ENCODE data around the gene CPNE1. TPM values are rescaled to one million over a fixed set of nuclear protein-coding genes. Genes with fewer than 3 reads are reported as not detected.

Gene CPNE1
- total RNA-seq, 1 experiment from 2014 or later, result 333 TPM

- ATAC-seq (no peak), DNase-seq (ENCODE audit: low read depth, low spot score) (no peak)
- intact Hi-C loops (cut with micrococcal nuclease), result no loop called here
- Histone ChIP-seq H3K9me3 (ENCODE audit: control insufficient read depth in 1 of 2, insufficient read depth in 1 of 2, low read depth in 1 of 2, low read length in 2 of 2) (no peaks in the 10 kb centered on the region), H3K9ac (ENCODE audit: low read length) (no peak overlapping the region), H4K20me1 (ENCODE audit: insufficient read depth) (peaks cover 73% of the 10 kb centered on the region), H3K9me2 (ENCODE audit: insufficient read depth) (no peaks in the 10 kb centered on the region), H3K4me2 (ENCODE audit: low read length) (no peak overlapping the region), H3K27ac (ENCODE audit: low read depth, low read length) (no peak overlapping the region), H3K4me1 (ENCODE audit: control insufficient read depth in 1 of 2, insufficient read depth in 2 of 2, low read length in 2 of 2) (no peaks in the 10 kb centered on the region), H3K36me3 (ENCODE audit: control insufficient read depth in 1 of 2, insufficient read depth in 2 of 2, low read length in 2 of 2) (peaks cover 81 to 91% of the 10 kb centered on the region in 2 experiments), H2AFZ (ENCODE audit: low read depth, low read length, poor library complexity, severe bottlenecking) (no peak overlapping the region), H3K27me3 (ENCODE audit: insufficient read depth, low read length) (no peaks in the 10 kb centered on the region), H3K79me2 (ENCODE audit: insufficient read depth, low read length) (peaks cover 98% of the 10 kb centered on the region), H3K4me3 (replicated peaks in 1 of 2; ENCODE audit: low read depth in 1 of 2, low read length in 2 of 2) (no peak overlapping the region)
- CTCF ChIA-PET, result no interaction called here
- RAD21 ChIA-PET (ENCODE audit: low non-redundant PET in 1 of 2, low total read pairs in 2 of 2, uncharacterized antibody in 2 of 2, unreplicated experiment in 2 of 2), result no interaction called here
- BruUV-seq (replicated peaks), result no TSS peak
- POLR2A ChIA-PET, result interaction anchor here (1.3 kb wide), 1 partner anchor 9 kb away, joined by 3 read pairs; no protein-coding TSS in a partner anchor
- TF ChIP-seq ZNF274 (IDR thresholded peaks at IDR 0.05; ENCODE audit: low read depth, low read length), result no peak
- TF ChIP-seq ELF1 (IDR thresholded peaks at IDR 0.05; ENCODE audit: borderline replicate concordance, low read depth), result no peak
- no peak for TF ChIP-seq FOSL1 (IDR thresholded peaks at IDR 0.05; ENCODE audit: low read depth)
- no peak for TF ChIP-seq SRF (IDR thresholded peaks at IDR 0.05; ENCODE audit: low read depth)
- no peak for TF ChIP-seq ATF3 (IDR thresholded peaks at IDR 0.05)
- TF ChIP-seq EGR1 (IDR thresholded peaks at IDR 0.05; ENCODE audit: low read depth), result no peak
- no peak for TF ChIP-seq JUND (IDR thresholded peaks at IDR 0.05)
- TF ChIP-seq CBX3 (IDR thresholded peaks at IDR 0.05; ENCODE audit: low read depth), result no peak
- no peak for TF ChIP-seq POLR2AphosphoS5 (IDR thresholded peaks at IDR 0.05; ENCODE audit: low read depth, low read length)
- TF ChIP-seq EZH2phosphoT487 (IDR thresholded peaks at IDR 0.05; ENCODE audit: borderline replicate concordance), result no peak
- no peak for TF ChIP-seq SP1 (IDR thresholded peaks at IDR 0.05; ENCODE audit: low read depth)
- TF ChIP-seq TCF7L2 (IDR thresholded peaks at IDR 0.05; ENCODE audit: borderline replicate concordance, extremely low read depth, insufficient read depth, insufficient read length), result no peak
Observed at GRCh38 chr20:35710039-35710438, 45.3 kb upstream of the CPNE1 start.

- peaks cover 71% of the 10 kb centered on the region for H4K20me1 ChIP-seq (ENCODE audit: insufficient read depth)
- H3K36me3 ChIP-seq (ENCODE audit: control insufficient read depth in 1 of 2, insufficient read depth in 2 of 2, low read length in 2 of 2), result peaks cover 82 to 91% of the 10 kb centered on the region in 2 experiments
- no peaks in the 10 kb centered on the region for H3K27me3 ChIP-seq (ENCODE audit: insufficient read depth, low read length)
- H3K9ac ChIP-seq (ENCODE audit: low read length), result no peak overlapping the region
- DNase-seq (ENCODE audit: low read depth, low spot score) (no peak), ATAC-seq (no peak)
- ChIA-PET RAD21 (ENCODE audit: low non-redundant PET in 1 of 2, low total read pairs in 2 of 2, uncharacterized antibody in 2 of 2, unreplicated experiment in 2 of 2) (no interaction called here), CTCF (no interaction called here), POLR2A (interaction anchor here (1.3 kb wide), 1 partner anchor 10 kb away, joined by 3 read pairs; no protein-coding TSS in a partner anchor)
- H3K9me2 ChIP-seq (ENCODE audit: insufficient read depth), result no peaks in the 10 kb centered on the region
- no peak overlapping the region for H3K4me2 ChIP-seq (ENCODE audit: low read length)
- no TSS peak for BruUV-seq (replicated peaks)
- H3K79me2 ChIP-seq (ENCODE audit: insufficient read depth, low read length), result peaks cover 98% of the 10 kb centered on the region
- H3K4me1 ChIP-seq (ENCODE audit: control insufficient read depth in 1 of 2, insufficient read depth in 2 of 2, low read length in 2 of 2), result no peaks in the 10 kb centered on the region
- intact Hi-C loops (cut with micrococcal nuclease), result no loop called here
- H3K4me3 ChIP-seq (replicated peaks in 1 of 2; ENCODE audit: low read depth in 1 of 2, low read length in 2 of 2), result no peak overlapping the region
- H3K9me3 ChIP-seq (ENCODE audit: control insufficient read depth in 1 of 2, insufficient read depth in 1 of 2, low read depth in 1 of 2, low read length in 2 of 2), result no peaks in the 10 kb centered on the region
- H3K27ac ChIP-seq (ENCODE audit: low read depth, low read length), result no peak overlapping the region
- H2AFZ ChIP-seq (ENCODE audit: low read depth, low read length, poor library complexity, severe bottlenecking), result no peak overlapping the region
- TF ChIP-seq EZH2phosphoT487 (IDR thresholded peaks at IDR 0.05; ENCODE audit: borderline replicate concordance) (no peak), SIN3A (IDR thresholded peaks at IDR 0.05; ENCODE audit: low read depth) (no peak), CBX3 (IDR thresholded peaks at IDR 0.05; ENCODE audit: low read depth) (no peak), EZH2 (IDR thresholded peaks at IDR 0.05) (no peak), SRF (IDR thresholded peaks at IDR 0.05; ENCODE audit: low read depth) (no peak), POLR2A (IDR thresholded peaks at IDR 0.05; ENCODE audit: borderline replicate concordance, extremely low read depth, insufficient read depth, insufficient read length) (no peak), SP1 (IDR thresholded peaks at IDR 0.05; ENCODE audit: low read depth) (no peak), REST (IDR thresholded peaks at IDR 0.05; ENCODE audit: low read depth) (no peak), ZFX (IDR thresholded peaks at IDR 0.05) (no peak)
Observed at GRCh38 chr20:35709259-35709658, 44.6 kb upstream of the CPNE1 start.

Measured in HCT116 (cell line).